DND-41 (cell line): ENCODE results near the gene STAMBPL1.

Experiments used
- EZH2 ChIP-seq: IDR thresholded peaks from 3 replicates; pipeline ENCODE4 v1.6.1; 2012; ENCODE audit warnings: borderline replicate concordance, low read depth, mild to moderate bottlenecking, moderate library complexity, low read length, inconsistent platforms; ENCODE audit not compliant: severe bottlenecking
- TF ChIP-seq, protein P1 (sequence below): IDR thresholded peaks from 2 replicates; pipeline ENCODE4 v1.5.1; 2012; ENCODE audit warnings: borderline replicate concordance, low read length, moderate library complexity, mild to moderate bottlenecking; ENCODE audit not compliant: poor library complexity, severe bottlenecking; ENCODE audit errors: extremely low read depth

DNA sequence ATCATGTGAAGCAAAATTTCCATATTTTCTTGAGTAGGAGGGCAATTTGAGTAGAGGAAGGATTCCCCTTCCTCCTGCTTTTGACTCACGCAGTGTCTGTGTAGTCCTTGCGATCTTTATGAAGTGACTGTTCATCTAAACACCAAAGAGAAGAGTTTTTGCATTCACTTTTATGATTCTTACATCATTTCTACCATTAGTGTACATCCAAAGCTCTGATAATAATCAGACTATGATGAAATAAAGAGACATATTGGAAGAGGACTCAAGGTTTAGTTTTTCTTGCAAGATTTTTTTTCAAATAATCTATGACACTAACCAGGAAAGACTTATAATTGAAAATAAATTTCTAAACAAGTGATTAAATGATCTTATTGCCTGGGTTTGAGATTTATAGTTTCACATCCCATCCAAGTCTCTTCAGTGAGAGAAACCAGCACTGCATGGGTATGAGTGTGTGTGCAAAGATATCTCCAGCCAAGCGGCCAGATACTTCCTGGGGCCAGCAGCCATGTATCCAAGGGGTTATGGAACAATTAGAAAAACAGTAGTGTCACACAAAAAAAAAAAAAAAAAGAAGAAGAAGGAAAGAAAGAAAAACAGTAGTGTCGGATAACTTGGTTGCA, 74.5 kb downstream of the STAMBPL1 start:
- TF ChIP-seq, protein P1, sequence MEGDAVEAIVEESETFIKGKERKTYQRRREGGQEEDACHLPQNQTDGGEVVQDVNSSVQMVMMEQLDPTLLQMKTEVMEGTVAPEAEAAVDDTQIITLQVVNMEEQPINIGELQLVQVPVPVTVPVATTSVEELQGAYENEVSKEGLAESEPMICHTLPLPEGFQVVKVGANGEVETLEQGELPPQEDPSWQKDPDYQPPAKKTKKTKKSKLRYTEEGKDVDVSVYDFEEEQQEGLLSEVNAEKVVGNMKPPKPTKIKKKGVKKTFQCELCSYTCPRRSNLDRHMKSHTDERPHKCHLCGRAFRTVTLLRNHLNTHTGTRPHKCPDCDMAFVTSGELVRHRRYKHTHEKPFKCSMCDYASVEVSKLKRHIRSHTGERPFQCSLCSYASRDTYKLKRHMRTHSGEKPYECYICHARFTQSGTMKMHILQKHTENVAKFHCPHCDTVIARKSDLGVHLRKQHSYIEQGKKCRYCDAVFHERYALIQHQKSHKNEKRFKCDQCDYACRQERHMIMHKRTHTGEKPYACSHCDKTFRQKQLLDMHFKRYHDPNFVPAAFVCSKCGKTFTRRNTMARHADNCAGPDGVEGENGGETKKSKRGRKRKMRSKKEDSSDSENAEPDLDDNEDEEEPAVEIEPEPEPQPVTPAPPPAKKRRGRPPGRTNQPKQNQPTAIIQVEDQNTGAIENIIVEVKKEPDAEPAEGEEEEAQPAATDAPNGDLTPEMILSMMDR, result no peak
- TF ChIP-seq EZH2, result no peak
